Caco-2 (cell line): ENCODE measurements around the gene CLCN1. TPM values are rescaled to one million over a fixed set of nuclear protein-coding genes. Genes with fewer than 3 reads are reported as not detected.

ENCODE experiments used
- BruUV-seq: library from RNA; stranded (reverse); fragments of 400-500 nt; replicated peaks from 2 replicates; lab custom pipeline; 2021; lab: Mats Ljungman, UMichigan
- CTCF ChIA-PET: fragments of 300-600 bp; sonication (Branson Sonifier 250); formaldehyde crosslinking; loops from one replicate; lab custom pipeline; 2022; ENCODE audit warnings: antibody characterized with exemption; lab: Charles Lee
- POLR2A ChIA-PET: fragments of 300-600 bp; sonication (Branson Sonifier 250); formaldehyde crosslinking; loops from one replicate; lab custom pipeline; 2022; ENCODE audit warnings: antibody characterized with exemption; lab: Charles Lee
- DNase-seq, 2 experiments: peaks; one replicate each; pipeline versions ENCODE4 v3.0.0 to v3.0.0-alpha.2; 2020 to 2022
- H3K27me3 ChIP-seq: replicated peaks from 2 replicates; pipeline ENCODE4 v1.6.0; 2011; ENCODE audit warnings: low read length; ENCODE audit not compliant: control insufficient read depth, insufficient read depth
- H3K36me3 ChIP-seq: 2 replicates; pipeline ENCODE4 v1.5.1; 2011; ENCODE audit warnings: low read length; ENCODE audit not compliant: control insufficient read depth, insufficient read depth
- H3K4me1 ChIP-seq: fragments of 250-450 bp; sonication (Bioruptor Pico); 2 replicates; pipeline ENCODE4 v1.5.1; 2020; ENCODE audit warnings: mild to moderate bottlenecking
- H3K4me3 ChIP-seq: 2 replicates; pipeline ENCODE4 v1.5.1; 2011; ENCODE audit warnings: low read depth, mild to moderate bottlenecking, control low read depth, low read length
- H3K9me3 ChIP-seq: fragments of 250-450 bp; sonication (Bioruptor Pico); 2 replicates; pipeline ENCODE4 v1.5.1; 2020; ENCODE audit warnings: mild to moderate bottlenecking, moderate library complexity
- H3K27ac Mint-ChIP-seq: one replicate; pipeline ENCODE4 v1.8.0; 2022; ENCODE audit warnings: mixed read lengths; ENCODE audit not compliant: unreplicated experiment
- H3K27me3 Mint-ChIP-seq: one replicate; pipeline ENCODE4 v1.8.0; 2022; ENCODE audit warnings: mixed read lengths; ENCODE audit not compliant: insufficient read depth, unreplicated experiment
- H3K36me3 Mint-ChIP-seq: one replicate; pipeline ENCODE4 v1.8.0; 2022; ENCODE audit warnings: mild to moderate bottlenecking, mixed read lengths; ENCODE audit not compliant: insufficient read depth, unreplicated experiment
- H3K4me1 Mint-ChIP-seq: one replicate; pipeline ENCODE4 v1.8.0; 2022; ENCODE audit warnings: low read depth, mixed read lengths; ENCODE audit not compliant: unreplicated experiment
- H3K4me3 Mint-ChIP-seq: one replicate; pipeline ENCODE4 v1.8.0; 2022; ENCODE audit warnings: mild to moderate bottlenecking, moderate library complexity, mixed read lengths; ENCODE audit not compliant: unreplicated experiment
- H3K9me3 Mint-ChIP-seq: one replicate; pipeline ENCODE4 v1.8.0; 2022; ENCODE audit warnings: mixed read lengths; ENCODE audit not compliant: unreplicated experiment
- CTCF ChIP-seq, 2 experiments: fragments of 200-600 bp in 1 of 2; IDR thresholded peaks; 1 replicate in 1 of 2; 2 replicates in 1 of 2; pipeline versions ENCODE4 v1.5.1 to v1.8.0; 2011 to 2022; ENCODE audit warnings: antibody characterized with exemption in 1 of 2, control low read depth in 1 of 2, inconsistent platforms in 1 of 2, low read depth in 1 of 2, low read length in 1 of 2, mild to moderate bottlenecking in 1 of 2, moderate library complexity in 1 of 2; ENCODE audit not compliant: insufficient read depth in 1 of 2, severe bottlenecking in 1 of 2, unreplicated experiment in 1 of 2
- intact Hi-C: fragments of 100-400 bp; cut with micrococcal nuclease; formaldehyde crosslinking; loops from one replicate; pipeline ENCODE4 v1.10.0; 2022; ENCODE audit not compliant: unreplicated experiment
- total RNA-seq: library from RNA; stranded (reverse); gene quantifications from 2 replicates; pipeline ENCODE4 v1.2.3, GENCODE V29; 2022

CLCN1 gene
- total RNA-seq, 1 experiment from 2014 or later: 1.9 TPM

GRCh38 chr7:143372070-143372469, 56.2 kb downstream of the CLCN1 start:
- ChIA-PET CTCF (interaction anchor here (0.6 to 2.3 kb wide), 5 partner anchors 8 to 132 kb away, joined by 3 to 9 read pairs (median 5); partner anchors contain the start of genes EPHA1 and GSTK1), POLR2A (interaction anchor here (0.6 kb wide), 1 partner anchor 8 kb away, joined by 3 read pairs; no protein-coding TSS in a partner anchor)
- no peaks in the 10 kb centered on the region for H3K9me3 Mint-ChIP-seq
- H3K4me3 ChIP-seq: no peak overlapping the region
- H3K4me1 ChIP-seq: peaks cover 50% of the 10 kb centered on the region
- no TSS peak for BruUV-seq
- H3K4me1 Mint-ChIP-seq: peaks cover 46% of the 10 kb centered on the region
- no peak for TF ChIP-seq CTCF (IDR thresholded peaks at IDR 0.05; ENCODE audit: insufficient read depth in 1 of 2, low read depth in 1 of 2, low read length in 1 of 2, severe bottlenecking in 1 of 2, unreplicated experiment in 1 of 2)
- no peak overlapping the region for H3K4me3 Mint-ChIP-seq
- H3K36me3 ChIP-seq: no peaks in the 10 kb centered on the region
- H3K27me3 Mint-ChIP-seq: no peaks in the 10 kb centered on the region
- H3K27ac Mint-ChIP-seq: peak overlapping the region; percentile 96
- intact Hi-C loops: no loop called here
- no peaks in the 10 kb centered on the region for H3K9me3 ChIP-seq
- no peaks in the 10 kb centered on the region for H3K27me3 ChIP-seq
- peaks cover 11% of the 10 kb centered on the region for H3K36me3 Mint-ChIP-seq
- DNase-seq: peak in 1 of 2 experiments; percentile 31

GRCh38 chr7:143373255-143373794, 57.4 kb downstream of the CLCN1 start:
- Histone ChIP-seq H3K36me3 (no peaks in the 10 kb centered on the region), H3K27me3 (no peaks in the 10 kb centered on the region), H3K4me3 (no peak overlapping the region), H3K9me3 (no peaks in the 10 kb centered on the region), H3K4me1 (peaks cover 39% of the 10 kb centered on the region)
- intact Hi-C loops: loop anchor here (1.0 kb wide), 2 partner anchors 52 to 133 kb away; no protein-coding TSS in a partner anchor
- Mint-ChIP-seq H3K9me3 (no peaks in the 10 kb centered on the region), H3K4me1 (peaks cover 40% of the 10 kb centered on the region), H3K36me3 (peaks cover 11% of the 10 kb centered on the region), H3K4me3 (no peak overlapping the region), H3K27ac (no peak overlapping the region), H3K27me3 (no peaks in the 10 kb centered on the region)
- no TSS peak for BruUV-seq
- CTCF ChIA-PET: interaction anchor here (1.1 to 2.3 kb wide), 3 partner anchors 28 to 133 kb away, joined by 3 to 9 read pairs (median 5); partner anchors contain the start of gene GSTK1
- POLR2A ChIA-PET: no interaction called here
- peak in 1 of 2 experiments; percentile 70 for DNase-seq
- peak; percentile 34 to 75 for TF ChIP-seq CTCF (IDR thresholded peaks at IDR 0.05; ENCODE audit: insufficient read depth in 1 of 2, low read depth in 1 of 2, low read length in 1 of 2, severe bottlenecking in 1 of 2, unreplicated experiment in 1 of 2)

- no TSS peak for BruUV-seq
- Mint-ChIP-seq H3K9me3 (no peaks in the 10 kb centered on the region), H3K36me3 (peaks cover 16% of the 10 kb centered on the region), H3K4me1 (peaks cover 44% of the 10 kb centered on the region), H3K4me3 (no peak overlapping the region), H3K27me3 (no peaks in the 10 kb centered on the region), H3K27ac (no peak overlapping the region)
- Histone ChIP-seq H3K27me3 (no peaks in the 10 kb centered on the region), H3K4me1 (peaks cover 37% of the 10 kb centered on the region), H3K9me3 (no peaks in the 10 kb centered on the region), H3K4me3 (no peak overlapping the region), H3K36me3 (no peaks in the 10 kb centered on the region)
- intact Hi-C loops: no loop called here
- TF ChIP-seq CTCF (IDR thresholded peaks at IDR 0.05; ENCODE audit: insufficient read depth in 1 of 2, low read depth in 1 of 2, low read length in 1 of 2, severe bottlenecking in 1 of 2, unreplicated experiment in 1 of 2): no peak
- POLR2A ChIA-PET: no interaction called here
- CTCF ChIA-PET: interaction anchor here (1.6 kb wide), 1 partner anchor 134 kb away, joined by 4 read pairs; no protein-coding TSS in a partner anchor
- DNase-seq: no peak
Observed at GRCh38 chr7:143374561-143374960, 58.6 kb downstream of the CLCN1 start.
